H1 (cell line): ENCODE results near the gene MARK1. TPM values are rescaled to one million over a fixed set of nuclear protein-coding genes. Genes with fewer than 3 reads are reported as not detected.

Experiments
- CTCF ChIA-PET: fragments of 300-600 bp; sonication (Branson Sonifier 250); formaldehyde crosslinking; loops from one replicate; lab custom pipeline; 2021; ENCODE audit not compliant: partially characterized antibody; lab: Charles Lee
- POLR2A ChIA-PET: fragments of 300-600 bp; sonication (Branson Sonifier 250); formaldehyde crosslinking; loops from one replicate; lab custom pipeline; 2021; ENCODE audit warnings: inconsistent platforms; ENCODE audit not compliant: partially characterized antibody; lab: Charles Lee
- DNase-seq, 2 experiments: peaks; one replicate each; pipeline versions ENCODE4 v3.0.0 to v3.0.0-alpha.2; 2010 to 2022; ENCODE audit warnings: low spot score in 2 of 2, low read depth in 1 of 2, mixed read lengths in 1 of 2
- FAIRE-seq: peaks from 2 replicates; lab custom pipeline; 2011; peaks lifted over from hg19 to GRCh38; lab: Jason Lieb, UNC
- H2AFZ ChIP-seq: 2 replicates; pipeline ENCODE4 v1.8.1; 2012; ENCODE audit warnings: low read length, inconsistent platforms
- H2AK5ac ChIP-seq: 2 replicates; pipeline ENCODE4 v1.6.1; 2013; ENCODE audit warnings: low read depth, low read length
- H2BK120ac ChIP-seq: replicated peaks from 2 replicates; pipeline ENCODE3; 2013; ENCODE audit warnings: low read depth, low read length, inconsistent platforms
- H2BK12ac ChIP-seq: 2 replicates; pipeline ENCODE4 v1.6.1; 2013; ENCODE audit warnings: low read depth, low read length
- H2BK15ac ChIP-seq: 2 replicates; pipeline ENCODE4 v1.6.1; 2013; ENCODE audit warnings: low read length
- H2BK20ac ChIP-seq: 2 replicates; pipeline ENCODE4 v1.6.1; 2013; ENCODE audit warnings: low read length
- H2BK5ac ChIP-seq: 2 replicates; pipeline ENCODE4 v1.6.1; 2013; ENCODE audit warnings: low read depth, low read length
- H3K14ac ChIP-seq: 2 replicates; pipeline ENCODE4 v1.6.1; 2013; ENCODE audit warnings: inconsistent platforms; ENCODE audit not compliant: insufficient read length
- H3K18ac ChIP-seq: 2 replicates; pipeline ENCODE4 v1.6.1; 2013; ENCODE audit warnings: low read length; ENCODE audit errors: extremely low read depth
- H3K23ac ChIP-seq: 2 replicates; pipeline ENCODE4 v1.6.1; 2013; ENCODE audit warnings: inconsistent platforms; ENCODE audit not compliant: insufficient read length
- H3K23me2 ChIP-seq: 2 replicates; pipeline ENCODE4 v1.6.1; 2013; ENCODE audit warnings: low read depth, low read length
- H3K27ac ChIP-seq: 2 replicates; pipeline ENCODE4 v1.6.1; 2011; ENCODE audit warnings: low read depth, low read length, inconsistent platforms
- H3K27me3 ChIP-seq, 4 experiments: replicated peaks in 1 of 4; 1 replicate in 1 of 4; 2 replicates in 3 of 4; pipeline versions ENCODE4 v1.6.1 to v1.8.1; 2011 to 2013; ENCODE audit warnings: low read length in 3 of 4, mild to moderate bottlenecking in 3 of 4, inconsistent platforms in 2 of 4, mixed read lengths in 2 of 4, moderate library complexity in 1 of 4; ENCODE audit not compliant: control insufficient read depth in 3 of 4, insufficient read depth in 3 of 4; ENCODE audit errors: extremely low read depth in 1 of 4
- H3K36me3 ChIP-seq, 4 experiments: 2 replicates each; pipeline versions ENCODE4 v1.6.1 to v1.8.1; 2011 to 2013; ENCODE audit warnings: mild to moderate bottlenecking in 4 of 4, low read length in 3 of 4, moderate library complexity in 2 of 4, control low read depth in 1 of 4, inconsistent platforms in 1 of 4; ENCODE audit not compliant: insufficient read depth in 4 of 4, control insufficient read depth in 2 of 4
- H3K4ac ChIP-seq: replicated peaks from 2 replicates; pipeline ENCODE3; 2013; ENCODE audit warnings: low read length, low read depth, mixed read lengths, inconsistent platforms; ENCODE audit not compliant: insufficient read length
- H3K4me1 ChIP-seq, 4 experiments: replicated peaks in 1 of 4; 1 replicate in 1 of 4; 2 replicates in 3 of 4; pipeline versions ENCODE4 v1.6.1 to v1.8.1; 2011 to 2013; ENCODE audit warnings: low read length in 3 of 4, inconsistent platforms in 2 of 4, mixed read lengths in 1 of 4; ENCODE audit not compliant: insufficient read depth in 4 of 4, control insufficient read depth in 3 of 4
- H3K4me2 ChIP-seq, 2 experiments: 2 replicates each; pipeline versions ENCODE4 v1.6.1 to v1.8.1; 2011 to 2013; ENCODE audit warnings: low read depth in 2 of 2, low read length in 2 of 2, control low read depth in 1 of 2, inconsistent platforms in 1 of 2, mild to moderate bottlenecking in 1 of 2; ENCODE audit not compliant: insufficient read depth in 1 of 2
- H3K4me3 ChIP-seq, 4 experiments: fragments of 200-600, 300-600 bp in 1 of 4; sonication (generic), shearing (Covaris generic), sonication (Bioruptor Twin) in 1 of 4; 2 replicates each; pipeline versions ENCODE4 v1.5.1 to v1.8.1; 2011 to 2016; ENCODE audit warnings: low read length in 4 of 4, low read depth in 3 of 4, control low read depth in 2 of 4, inconsistent platforms in 2 of 4, mild to moderate bottlenecking in 2 of 4, mixed read lengths in 1 of 4, moderate library complexity in 1 of 4; ENCODE audit not compliant: insufficient read depth in 2 of 4; ENCODE audit errors: extremely low read depth in 1 of 4
- H3K56ac ChIP-seq: replicated peaks from 2 replicates; pipeline ENCODE3; 2013; ENCODE audit warnings: low read depth, mild to moderate bottlenecking, mixed read lengths, low read length, inconsistent platforms; ENCODE audit not compliant: insufficient read length
- H3K79me1 ChIP-seq: 2 replicates; pipeline ENCODE4 v1.6.1; 2013; ENCODE audit warnings: low read depth, low read length, control low read depth
- H3K79me2 ChIP-seq, 2 experiments: 2 replicates each; pipeline versions ENCODE4 v1.6.1 to v1.8.1; 2012 to 2013; ENCODE audit warnings: low read length in 2 of 2, mild to moderate bottlenecking in 2 of 2, inconsistent platforms in 1 of 2; ENCODE audit not compliant: insufficient read depth in 2 of 2, control insufficient read depth in 1 of 2
- H3K9ac ChIP-seq, 4 experiments: replicated peaks in 1 of 4; 1 replicate in 1 of 4; 2 replicates in 3 of 4; pipeline versions ENCODE4 v1.6.1 to v1.8.1; 2011 to 2013; ENCODE audit warnings: low read depth in 3 of 4, low read length in 3 of 4, control low read depth in 2 of 4, mild to moderate bottlenecking in 2 of 4, moderate library complexity in 2 of 4, inconsistent platforms in 1 of 4; ENCODE audit errors: extremely low read depth in 1 of 4
- H3K9me3 ChIP-seq, 2 experiments: 2 replicates each; pipeline versions ENCODE4 v1.6.1 to v1.8.1; 2012 to 2013; ENCODE audit warnings: mild to moderate bottlenecking in 2 of 2, moderate library complexity in 2 of 2, control low read depth in 1 of 2, inconsistent platforms in 1 of 2, low read depth in 1 of 2, low read length in 1 of 2, mixed read lengths in 1 of 2; ENCODE audit not compliant: insufficient read depth in 2 of 2
- H4K20me1 ChIP-seq, 2 experiments: replicated peaks in 1 of 2; 2 replicates each; pipeline versions ENCODE3 to v1.8.1; 2011 to 2013; ENCODE audit warnings: inconsistent platforms in 2 of 2, low read length in 2 of 2, mild to moderate bottlenecking in 1 of 2; ENCODE audit not compliant: insufficient read depth in 2 of 2, control insufficient read depth in 1 of 2
- H4K5ac ChIP-seq: 2 replicates; pipeline ENCODE4 v1.6.1; 2013; ENCODE audit warnings: low read length, low read depth, mixed read lengths, inconsistent platforms; ENCODE audit not compliant: insufficient read length
- H4K8ac ChIP-seq: 2 replicates; pipeline ENCODE4 v1.8.0; 2013; ENCODE audit warnings: mild to moderate bottlenecking, moderate library complexity, low read length, inconsistent platforms; ENCODE audit not compliant: insufficient read depth; ENCODE audit errors: extremely low read depth
- H4K91ac ChIP-seq: replicated peaks from 2 replicates; pipeline ENCODE3; 2013; ENCODE audit warnings: low read length, mixed read lengths, inconsistent platforms; ENCODE audit not compliant: insufficient read length
- NANOG ChIP-seq: IDR thresholded peaks from 2 replicates; pipeline ENCODE4 v1.6.1; 2011; ENCODE audit warnings: low read length, low read depth, mild to moderate bottlenecking, inconsistent platforms; ENCODE audit not compliant: insufficient read depth, poor library complexity, severe bottlenecking
- SRF ChIP-seq: IDR thresholded peaks from 2 replicates; pipeline ENCODE4 v1.6.1; 2011; ENCODE audit warnings: mild to moderate bottlenecking, low read depth, low read length, moderate library complexity
- TEAD4 ChIP-seq: IDR thresholded peaks from 2 replicates; pipeline ENCODE4 v1.6.1; 2012; ENCODE audit warnings: low read depth, low read length, inconsistent platforms, mixed read lengths
- polyA plus RNA-seq, 7 experiments: library from polyadenylated mRNA; depleted of rRNA in 3 of 7; stranded (reverse) in 5 of 7; unstranded in 2 of 7; fragments of >200 nt in 5 of 7; fragments of 200-250 nt in 2 of 7; gene quantifications; 1 replicate in 5 of 7; 2 replicates in 1 of 7; 4 replicates in 1 of 7; pipeline versions ENCODE4 v1.2.1 to v1.2.3, GENCODE V29; 2011 to 2013; ENCODE audit warnings: missing spikeins in 2 of 7, mixed read lengths in 2 of 7
- total RNA-seq: library from RNA; stranded (reverse); fragmentation: NEBNext Ultra II Directional; extraction: Animal tissue kit (Norgen Biotek cat#: 25700); gene quantifications from 2 replicates; pipeline ENCODE4 v1.2.1, GENCODE V29; 2021

Gene MARK1
- total and polyA plus RNA-seq, 2 of the 8 experiments (the other 6 are each of a cell fraction or from before 2014, with no cell fraction given), result 5.5 to 20.5 TPM

- DNase-seq (no peak), FAIRE-seq (no peak)
- H3K27ac ChIP-seq, result no peak overlapping the region
- H3K14ac ChIP-seq, result no peak overlapping the region
- H2AK5ac ChIP-seq, result no peak overlapping the region
- no peaks in the 10 kb centered on the region for H3K23me2 ChIP-seq
- H2BK5ac ChIP-seq, result no peak overlapping the region
- no peak overlapping the region for H3K4me2 ChIP-seq
- H3K9me3 ChIP-seq, result no peaks in the 10 kb centered on the region
- POLR2A ChIA-PET, result interaction anchor here (1.0 kb wide), 1 partner anchor 25 kb away, joined by 3 read pairs; no protein-coding TSS in a partner anchor
- H3K36me3 ChIP-seq, result peaks cover 0 to 7% (median 0%) of the 10 kb centered on the region in 4 experiments; a peak in 3 of 8 replicates
- H3K18ac ChIP-seq, result no peak overlapping the region
- H3K9ac ChIP-seq, result no peak overlapping the region
- TF ChIP-seq TEAD4 (no peak), NANOG (no peak), SRF (no peak)
- H2BK12ac ChIP-seq, result no peak overlapping the region
- no peak overlapping the region for H2BK120ac ChIP-seq
- no peaks in the 10 kb centered on the region for H3K27me3 ChIP-seq
- H4K8ac ChIP-seq, result no peak overlapping the region
- CTCF ChIA-PET, result interaction anchor here (1.0 to 1.7 kb wide), 3 partner anchors 8 to 239 kb away, joined by 3 to 4 read pairs (median 4); no protein-coding TSS in a partner anchor
- no peak overlapping the region for H4K5ac ChIP-seq
- H2BK15ac ChIP-seq, result no peak overlapping the region
- no peaks in the 10 kb centered on the region for H3K79me2 ChIP-seq
- H2AFZ ChIP-seq, result no peak overlapping the region
- no peak overlapping the region for H3K56ac ChIP-seq
- no peak overlapping the region for H3K4ac ChIP-seq
- no peak overlapping the region for H4K91ac ChIP-seq
- no peaks in the 10 kb centered on the region for H4K20me1 ChIP-seq
- no peak overlapping the region for H2BK20ac ChIP-seq
- H3K4me3 ChIP-seq, result no peak overlapping the region
- H3K23ac ChIP-seq, result no peak overlapping the region
- no peaks in the 10 kb centered on the region for H3K4me1 ChIP-seq
- H3K79me1 ChIP-seq, result 0 out of 2 replicates have a peak, but pooled peaks cover 3% of the 10 kb centered on the region
Observed at GRCh38 chr1:220592714-220593113, 64.8 kb downstream of the MARK1 start.
